BE2C (cell line): Measurements from ENCODE around the gene C7orf57.

Experiments used
- DNase-seq: peaks from one replicate; pipeline ENCODE4 v3.0.0-alpha.2; 2020
- H3K27me3 ChIP-seq: fragments of 250-450 bp; sonication (Bioruptor Pico); 2 replicates; pipeline ENCODE4 v1.5.1; 2020; ENCODE audit warnings: mild to moderate bottlenecking
- H3K36me3 ChIP-seq: fragments of 250-450 bp; sonication (Bioruptor Pico); 2 replicates; pipeline ENCODE4 v1.5.1; 2020; ENCODE audit warnings: mild to moderate bottlenecking
- H3K4me1 ChIP-seq: fragments of 250-450 bp; sonication (Bioruptor Pico); 2 replicates; pipeline ENCODE4 v1.5.1; 2020
- H3K4me3 ChIP-seq: 2 replicates; pipeline ENCODE4 v1.5.1; 2011; ENCODE audit warnings: low read depth, low read length
- H3K9me3 ChIP-seq: fragments of 250-450 bp; sonication (Bioruptor Pico); 2 replicates; pipeline ENCODE4 v1.5.1; 2020
- CTCF ChIP-seq: IDR thresholded peaks from 2 replicates; pipeline ENCODE4 v1.5.1; 2012; ENCODE audit warnings: mild to moderate bottlenecking, low read depth, low read length

The C7orf57 gene

GRCh38 chr7:48048113-48048512 lies 12.8 kb downstream of the C7orf57 start:
- H3K4me1 ChIP-seq = no peaks in the 10 kb centered on the region
- TF ChIP-seq CTCF = no peak
- H3K4me3 ChIP-seq = no peak overlapping the region
- H3K27me3 ChIP-seq = no peaks in the 10 kb centered on the region; the same call in 1 of the 2 replicates
- no peaks in the 10 kb centered on the region for H3K36me3 ChIP-seq
- no peak for DNase-seq
- H3K9me3 ChIP-seq = no peaks in the 10 kb centered on the region

GRCh38 chr7:48049850-48050249 lies 14.5 kb downstream of the C7orf57 start:
- no peaks in the 10 kb centered on the region for H3K36me3 ChIP-seq
- H3K27me3 ChIP-seq = no peaks in the 10 kb centered on the region; the same call in 1 of the 2 replicates
- no peak for DNase-seq
- TF ChIP-seq CTCF = no peak
- no peak overlapping the region for H3K4me3 ChIP-seq
- H3K9me3 ChIP-seq = no peaks in the 10 kb centered on the region
- no peaks in the 10 kb centered on the region for H3K4me1 ChIP-seq

- DNase-seq = no peak
- no peak for TF ChIP-seq CTCF
- Histone ChIP-seq H3K4me3 (no peak overlapping the region), H3K27me3 (no peaks in the 10 kb centered on the region), H3K36me3 (no peaks in the 10 kb centered on the region), H3K4me1 (no peaks in the 10 kb centered on the region), H3K9me3 (no peaks in the 10 kb centered on the region)
These were observed 17.4 kb downstream of the C7orf57 start for GRCh38 chr7:48052748-48053147.

- Histone ChIP-seq H3K9me3 (no peaks in the 10 kb centered on the region), H3K4me3 (no peak overlapping the region), H3K4me1 (no peaks in the 10 kb centered on the region), H3K27me3 (no peaks in the 10 kb centered on the region), H3K36me3 (no peaks in the 10 kb centered on the region)
- no peak for DNase-seq
- no peak for TF ChIP-seq CTCF
These were observed 18.4 kb downstream of the C7orf57 start for GRCh38 chr7:48053736-48054135.

GRCh38 chr7:48058990-48059389 lies 23.6 kb downstream of the C7orf57 start:
- Histone ChIP-seq H3K4me3 (no peak overlapping the region), H3K9me3 (no peaks in the 10 kb centered on the region), H3K36me3 (no peaks in the 10 kb centered on the region), H3K27me3 (no peaks in the 10 kb centered on the region), H3K4me1 (no peaks in the 10 kb centered on the region)
- TF ChIP-seq CTCF = no peak
- no peak for DNase-seq

- no peak overlapping the region for H3K4me3 ChIP-seq
- H3K9me3 ChIP-seq = no peaks in the 10 kb centered on the region
- 0 out of 2 replicates have a peak, but pooled peaks cover 5% of the 10 kb centered on the region for H3K27me3 ChIP-seq
- no peak for TF ChIP-seq CTCF
- no peak for DNase-seq
- H3K36me3 ChIP-seq = no peaks in the 10 kb centered on the region
- H3K4me1 ChIP-seq = no peaks in the 10 kb centered on the region
These were observed 24.4 kb downstream of the C7orf57 start for GRCh38 chr7:48059706-48060105.
